Measurements from ENCODE around the gene RASSF8. TPM values are rescaled to one million over a fixed set of nuclear protein-coding genes. Genes with fewer than 3 reads are reported as not detected.

RASSF8 gene
- total and polyA plus RNA-seq, 9 of the 15 experiments (the other 6 are each of a cell fraction or from before 2014, with no cell fraction given), result 0.01 to 0.36 (median 0.12) TPM; not detected in 1

DNA sequence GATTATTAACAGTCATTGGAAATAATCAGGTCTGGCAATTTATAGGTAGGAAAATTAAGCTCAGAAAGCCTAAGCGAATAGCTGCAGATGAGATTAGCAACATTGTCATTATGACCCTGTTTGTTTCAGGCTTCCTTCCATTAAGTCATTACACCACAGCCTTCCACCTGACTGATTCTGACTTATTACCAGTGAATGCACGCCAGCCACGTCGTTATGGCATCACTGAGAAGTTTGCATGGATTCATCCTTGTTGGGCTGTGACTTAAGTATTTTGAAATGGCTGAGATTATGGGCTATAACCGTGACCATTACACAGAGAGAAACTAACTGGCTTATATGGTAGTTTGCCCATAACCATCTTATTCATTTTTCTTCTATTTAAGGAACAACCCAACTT lies 18.6 kb downstream of the RASSF8 start (continued):
- TF ChIP-seq, protein P1, sequence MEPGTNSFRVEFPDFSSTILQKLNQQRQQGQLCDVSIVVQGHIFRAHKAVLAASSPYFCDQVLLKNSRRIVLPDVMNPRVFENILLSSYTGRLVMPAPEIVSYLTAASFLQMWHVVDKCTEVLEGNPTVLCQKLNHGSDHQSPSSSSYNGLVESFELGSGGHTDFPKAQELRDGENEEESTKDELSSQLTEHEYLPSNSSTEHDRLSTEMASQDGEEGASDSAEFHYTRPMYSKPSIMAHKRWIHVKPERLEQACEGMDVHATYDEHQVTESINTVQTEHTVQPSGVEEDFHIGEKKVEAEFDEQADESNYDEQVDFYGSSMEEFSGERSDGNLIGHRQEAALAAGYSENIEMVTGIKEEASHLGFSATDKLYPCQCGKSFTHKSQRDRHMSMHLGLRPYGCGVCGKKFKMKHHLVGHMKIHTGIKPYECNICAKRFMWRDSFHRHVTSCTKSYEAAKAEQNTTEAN (CRISPR knock-in tag; IDR thresholded peaks at IDR 0.05), result no peak
- no peak for TF ChIP-seq HMG20A (CRISPR knock-in tag; conservative IDR thresholded peaks at IDR 0.05)
- TF ChIP-seq E2F3 (CRISPR knock-in tag; IDR thresholded peaks at IDR 0.05), result no peak
- no peak for TF ChIP-seq KLF6 (CRISPR knock-in tag; IDR thresholded peaks at IDR 0.05; ENCODE audit: borderline replicate concordance)
- TF ChIP-seq PTTG1 (tag; IDR thresholded peaks at IDR 0.05; ENCODE audit: low read depth), result no peak
- TF ChIP-seq TAF15 (IDR thresholded peaks at IDR 0.05; ENCODE audit: low read depth, low read length), result no peak
- no peak for TF ChIP-seq XRCC4 (IDR thresholded peaks at IDR 0.05; ENCODE audit: extremely low read depth, insufficient read depth, insufficient read length)

DNA sequence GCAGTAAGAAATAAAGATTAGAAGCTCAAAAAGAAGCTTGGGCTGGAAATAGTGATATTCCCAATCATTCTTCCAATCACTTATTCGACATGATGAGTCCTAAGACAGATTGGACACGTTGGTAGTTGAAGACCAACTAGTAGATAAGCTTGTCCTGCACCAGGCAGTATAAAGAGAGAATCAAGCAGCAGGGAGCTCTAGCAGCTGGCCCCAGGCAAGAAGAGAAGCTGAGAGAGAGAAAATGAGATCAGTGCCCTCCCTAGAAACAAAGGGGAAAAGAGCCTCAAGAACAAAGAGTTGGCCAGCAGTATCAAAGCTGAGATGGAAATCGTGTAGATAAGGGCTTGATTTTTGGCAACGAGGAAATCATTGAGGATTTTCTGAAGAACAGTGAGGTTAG lies 20.6 kb downstream of the RASSF8 start:
- in situ Hi-C loops (cut with MboI), result no loop called here
- H3K79me2 ChIP-seq (ENCODE audit: control insufficient read depth, insufficient read depth, low read length), result no peaks in the 10 kb centered on the region
- no peak for TF ChIP-seq ZNF696 (CRISPR knock-in tag; conservative IDR thresholded peaks at IDR 0.05)
- no peak for TF ChIP-seq NKRF (IDR thresholded peaks at IDR 0.05; ENCODE audit: borderline replicate concordance)
- no peak for TF ChIP-seq PHF20 (IDR thresholded peaks at IDR 0.05; ENCODE audit: partially characterized antibody)
- no peak for TF ChIP-seq BCOR (IDR thresholded peaks at IDR 0.05)
- TF ChIP-seq SMAD2 (IDR thresholded peaks at IDR 0.05; ENCODE audit: low read depth, low read length), result no peak
- TF ChIP-seq RBFOX2 (IDR thresholded peaks at IDR 0.05; ENCODE audit: low read depth, low read length), result no peak
- TF ChIP-seq ZFP30 (CRISPR knock-in tag; IDR thresholded peaks at IDR 0.05; ENCODE audit: borderline replicate concordance), result no peak
- TF ChIP-seq, protein P2, sequence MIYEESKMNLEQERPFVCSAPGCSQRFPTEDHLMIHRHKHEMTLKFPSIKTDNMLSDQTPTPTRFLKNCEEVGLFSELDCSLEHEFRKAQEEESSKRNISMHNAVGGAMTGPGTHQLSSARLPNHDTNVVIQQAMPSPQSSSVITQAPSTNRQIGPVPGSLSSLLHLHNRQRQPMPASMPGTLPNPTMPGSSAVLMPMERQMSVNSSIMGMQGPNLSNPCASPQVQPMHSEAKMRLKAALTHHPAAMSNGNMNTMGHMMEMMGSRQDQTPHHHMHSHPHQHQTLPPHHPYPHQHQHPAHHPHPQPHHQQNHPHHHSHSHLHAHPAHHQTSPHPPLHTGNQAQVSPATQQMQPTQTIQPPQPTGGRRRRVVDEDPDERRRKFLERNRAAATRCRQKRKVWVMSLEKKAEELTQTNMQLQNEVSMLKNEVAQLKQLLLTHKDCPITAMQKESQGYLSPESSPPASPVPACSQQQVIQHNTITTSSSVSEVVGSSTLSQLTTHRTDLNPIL (CRISPR knock-in tag; IDR thresholded peaks at IDR 0.05), result no peak
- TF ChIP-seq IRF2 (CRISPR knock-in tag; IDR thresholded peaks at IDR 0.05), result no peak

More for the DNA sequence above, 20.6 kb downstream of the RASSF8 start:
- no peaks in the 10 kb centered on the region; a peak in 2 of 5 replicates for H3K27me3 ChIP-seq (ENCODE audit: control insufficient read depth in 2 of 2, insufficient read depth in 2 of 2, low read length in 2 of 2)
- intact Hi-C loops (cut with micrococcal nuclease), result no loop called here
- no peaks in the 10 kb centered on the region for H4K20me1 ChIP-seq (replicated peaks; ENCODE audit: control insufficient read depth, insufficient read depth, low read length)
- H3K9ac ChIP-seq (ENCODE audit: insufficient read depth in 1 of 2, low read depth in 2 of 2, low read length in 2 of 2), result no peak overlapping the region
- CTCF ChIA-PET (ENCODE audit: low intra/inter-chr PET ratio), result no interaction called here
- no peak for FAIRE-seq
- no peak overlapping the region for H2AFZ ChIP-seq (ENCODE audit: low read depth, low read length)
- H3K4me1 ChIP-seq (replicated peaks in 1 of 2; ENCODE audit: control insufficient read depth in 2 of 2, insufficient read depth in 2 of 2, low read length in 2 of 2), result no peaks in the 10 kb centered on the region
- no TSS peak for BruUV-seq (replicated peaks)
- H3K9me3 ChIP-seq (replicated peaks; ENCODE audit: control insufficient read depth, insufficient read depth, low read depth, low read length), result no peaks in the 10 kb centered on the region
- no peak overlapping the region for H3K4me2 ChIP-seq (ENCODE audit: insufficient read depth, low read length)
- ATAC-seq, result no peak
- no peak for DNase-seq (ENCODE audit: extremely low read depth in 1 of 4, low spot score in 3 of 4)
- no peaks in the 10 kb centered on the region for H3K36me3 ChIP-seq (ENCODE audit: control insufficient read depth, insufficient read depth, low read length)
- 0% methylated on average over 4 of the region's 4 CpGs for WGBS (ENCODE audit: insufficient coverage, low coverage, missing lambda C conversion rate)
- H3K4me3 ChIP-seq, result no peak overlapping the region
- POLR2A ChIA-PET, result interaction anchor here (0.6 kb wide), 1 partner anchor 20 kb away, joined by 4 read pairs; no protein-coding TSS in a partner anchor
- H3K9me1 ChIP-seq (ENCODE audit: control insufficient read depth, insufficient read depth, low read length), result no peaks in the 10 kb centered on the region
- H3K27ac ChIP-seq (ENCODE audit: extremely low read depth, low read depth, low read length), result no peak overlapping the region
